Liver (tissue), 9 donors: Measurements from ENCODE around the gene CCDC80. TPM values are rescaled to one million over a fixed set of nuclear protein-coding genes. Genes with fewer than 3 reads are reported as not detected.

ENCODE experiments used
- DNase-seq: peaks from one replicate; pipeline ENCODE4 v3.0.0-alpha.2; 2017; ENCODE audit warnings: low spot score
- H3K27ac ChIP-seq, 2 donors: one replicate each; pipeline ENCODE4 v1.7.0; 2013; ENCODE audit warnings: inconsistent platforms in 2 of 2, low read length in 2 of 2, control low read depth in 1 of 2, low read depth in 1 of 2, mild to moderate bottlenecking in 1 of 2
- H3K27me3 ChIP-seq, 4 donors: one replicate each; pipeline versions ENCODE4 v1.6.1 to v1.7.0; 2013; ENCODE audit warnings: low read length in 3 of 4, inconsistent platforms in 1 of 4, mild to moderate bottlenecking in 1 of 4, moderate library complexity in 1 of 4; ENCODE audit not compliant: control insufficient read depth in 4 of 4, insufficient read depth in 4 of 4
- H3K36me3 ChIP-seq, 4 donors: one replicate each; pipeline versions ENCODE4 v1.6.1 to v1.7.0; 2013; ENCODE audit warnings: low read length in 3 of 4, mild to moderate bottlenecking in 3 of 4, low read depth in 1 of 4, moderate library complexity in 1 of 4; ENCODE audit not compliant: control insufficient read depth in 4 of 4, insufficient read depth in 3 of 4
- H3K4me1 ChIP-seq, 4 donors: one replicate each; pipeline versions ENCODE4 v1.6.1 to v1.7.0; 2013; ENCODE audit warnings: low read length in 3 of 4, mild to moderate bottlenecking in 3 of 4, moderate library complexity in 1 of 4; ENCODE audit not compliant: control insufficient read depth in 4 of 4, insufficient read depth in 4 of 4
- H3K4me3 ChIP-seq, 3 donors: one replicate each; pipeline versions ENCODE4 v1.6.1 to v1.7.0; 2013; ENCODE audit warnings: low read length in 3 of 3, control low read depth in 1 of 3, low read depth in 1 of 3, mild to moderate bottlenecking in 1 of 3
- H3K9ac ChIP-seq, 2 donors: one replicate each; pipeline ENCODE4 v1.7.0; 2013; ENCODE audit warnings: low read length in 2 of 2, mild to moderate bottlenecking in 2 of 2, moderate library complexity in 2 of 2, control low read depth in 1 of 2, low read depth in 1 of 2
- H3K9me3 ChIP-seq, 4 donors: one replicate each; pipeline versions ENCODE4 v1.6.1 to v1.7.0; 2013; ENCODE audit warnings: low read length in 3 of 4; ENCODE audit not compliant: control insufficient read depth in 4 of 4
- ATF3 ChIP-seq: IDR thresholded peaks from 2 replicates; pipeline ENCODE4 v1.6.1; 2016; ENCODE audit warnings: antibody characterized with exemption
- CTCF ChIP-seq: fragments of 150-350 bp; IDR thresholded peaks from 2 replicates; pipeline ENCODE4 v1.5.1; 2017; ENCODE audit warnings: improper control_type of control experiment, low read depth, low read length; ENCODE audit not compliant: missing input control
- FOXA1 ChIP-seq: IDR thresholded peaks from 2 replicates; pipeline ENCODE4 v1.6.1; 2016; ENCODE audit warnings: antibody characterized with exemption
- FOXA2 ChIP-seq: IDR thresholded peaks from 2 replicates; pipeline ENCODE4 v1.6.1; 2016; ENCODE audit warnings: antibody characterized with exemption
- GABPA ChIP-seq, 2 donors: IDR thresholded peaks in 1 of 2; conservative IDR thresholded peaks in 1 of 2; 2 replicates each; pipeline ENCODE4 v1.6.1; 2016; ENCODE audit warnings: antibody characterized with exemption in 2 of 2, mild to moderate bottlenecking in 1 of 2, moderate library complexity in 1 of 2
- HNF4A ChIP-seq, 2 donors: conservative IDR thresholded peaks; 2 replicates each; pipeline ENCODE4 v1.6.1; 2016; ENCODE audit warnings: antibody characterized with exemption in 2 of 2, mild to moderate bottlenecking in 2 of 2
- HNF4G ChIP-seq: IDR thresholded peaks from 2 replicates; pipeline ENCODE4 v1.6.1; 2016; ENCODE audit warnings: antibody characterized with exemption
- JUND ChIP-seq, 2 donors: IDR thresholded peaks; 2 replicates each; pipeline ENCODE4 v1.6.1; 2016; ENCODE audit warnings: antibody characterized with exemption in 2 of 2
- MAX ChIP-seq: IDR thresholded peaks from 2 replicates; pipeline ENCODE4 v1.6.1; 2016; ENCODE audit warnings: antibody characterized with exemption
- RAD21 ChIP-seq, 2 donors: IDR thresholded peaks; 2 replicates each; pipeline ENCODE4 v1.6.1; 2016; ENCODE audit warnings: antibody characterized with exemption in 2 of 2, mild to moderate bottlenecking in 2 of 2
- RXRA ChIP-seq, 2 donors: IDR thresholded peaks; 2 replicates each; pipeline ENCODE4 v1.6.1; 2017 to 2018; ENCODE audit warnings: antibody characterized with exemption in 2 of 2, mild to moderate bottlenecking in 1 of 2
- SP1 ChIP-seq: IDR thresholded peaks from 2 replicates; pipeline ENCODE4 v1.6.1; 2018; ENCODE audit warnings: antibody characterized with exemption, mild to moderate bottlenecking
- TAF1 ChIP-seq: conservative IDR thresholded peaks from 2 replicates; pipeline ENCODE4 v1.6.1; 2016; ENCODE audit warnings: antibody characterized with exemption, mild to moderate bottlenecking
- ZBTB33 ChIP-seq: IDR thresholded peaks from 2 replicates; pipeline ENCODE4 v1.6.1; 2016; ENCODE audit warnings: antibody characterized with exemption
- WGBS: extraction: QIAGEN DNeasy Blood & Tissue Kit; methylation state at CpG from one replicate; pipeline ENCODE4 v1.1.7; 2013; 5-methylcytosine and 5-hydroxymethylcytosine counted together
- polyA plus RNA-seq, 2 donors: library from polyadenylated mRNA; stranded (reverse) in 1 of 2; unstranded in 1 of 2; fragments of 200-250 nt in 1 of 2; fragments of >200 nt in 1 of 2; fragmentation: Nextera tagmentation in 1 of 2; extraction: Ambion mirVana in 1 of 2; gene quantifications; one replicate each; pipeline versions ENCODE4 v1.2.1 to v1.2.3, GENCODE V29; 2013 to 2015
- total RNA-seq, 2 donors: library from RNA; depleted of rRNA; stranded (reverse); fragments of >200 nt; gene quantifications; one replicate each; pipeline ENCODE4 v1.2.3, GENCODE V29; 2014
- donor health status: healthy.
- donor health status: healthy.
- donor health status: healthy.
- donor health status: healthy.
- donor health status: healthy.

The CCDC80 gene
- total and polyA plus RNA-seq, 4 donors = 0.17 to 2.1 (median 1.1) TPM

- Histone ChIP-seq H3K36me3 (no peaks in the 10 kb centered on the region), H3K9me3 (no peaks in the 10 kb centered on the region), H3K4me3 (no peak overlapping the region), H3K9ac (no peak overlapping the region), H3K27ac (no peak overlapping the region), H3K4me1 (no peaks in the 10 kb centered on the region), H3K27me3 (peaks cover 0 to 4% (median 0%) of the 10 kb centered on the region in 4 donors)
- WGBS = 75% methylated on average over 3 of the region's 3 CpGs
- TF ChIP-seq FOXA1 = no peak
- no peak for TF ChIP-seq FOXA2
- no peak for TF ChIP-seq CTCF
- TF ChIP-seq ATF3 = no peak
- TF ChIP-seq RAD21 (IDR thresholded peaks at IDR 0.05) = no peak
- no peak for TF ChIP-seq MAX
- no peak for TF ChIP-seq GABPA (IDR thresholded peaks at IDR 0.05 in 1 of 2, conservative IDR thresholded peaks at IDR 0.05 in 1 of 2)
- no peak for TF ChIP-seq TAF1
- TF ChIP-seq HNF4G = no peak
- no peak for TF ChIP-seq SP1
- no peak for TF ChIP-seq RXRA (IDR thresholded peaks at IDR 0.05)
- no peak for DNase-seq
These were observed 30.8 kb downstream of the CCDC80 start for GRCh38 chr3:112610121-112610520.

GRCh38 chr3:112607863-112608262 is 33.1 kb downstream of the CCDC80 start:
- peaks cover 0 to 4% (median 0%) of the 10 kb centered on the region in 4 donors for H3K27me3 ChIP-seq
- H3K27ac ChIP-seq = no peak overlapping the region
- H3K36me3 ChIP-seq = no peaks in the 10 kb centered on the region
- DNase-seq = no peak
- H3K9me3 ChIP-seq = no peaks in the 10 kb centered on the region
- no peak overlapping the region for H3K4me3 ChIP-seq
- no peaks in the 10 kb centered on the region for H3K4me1 ChIP-seq
- no peak for TF ChIP-seq FOXA2
- no peak for TF ChIP-seq ZBTB33
- no peak for TF ChIP-seq CTCF
- TF ChIP-seq MAX = no peak
- no peak for TF ChIP-seq JUND (IDR thresholded peaks at IDR 0.05)
- no peak for TF ChIP-seq HNF4A (conservative IDR thresholded peaks at IDR 0.05)
- no peak for TF ChIP-seq GABPA (IDR thresholded peaks at IDR 0.05 in 1 of 2, conservative IDR thresholded peaks at IDR 0.05 in 1 of 2)
- TF ChIP-seq ATF3 = no peak
- TF ChIP-seq HNF4G = no peak
- no peak for TF ChIP-seq RAD21 (IDR thresholded peaks at IDR 0.05)
- H3K9ac ChIP-seq = no peak overlapping the region
